Right lobe of liver (tissue), 6 donors: ENCODE results near the gene TEK. TPM values are rescaled to one million over a fixed set of nuclear protein-coding genes. Genes with fewer than 3 reads are reported as not detected.

Source experiments
- ATAC-seq, 4 donors: fragments of 200-7000 bp; cut with Tn5 transposase; one replicate each; pipeline ENCODE4 v1.9.1; 2020; ENCODE audit warnings: mild to moderate bottlenecking in 4 of 4, moderate library complexity in 4 of 4
- DNase-seq, 3 donors: peaks; one replicate each; pipeline ENCODE4 v3.0.0-alpha.2; 2020
- H3K27ac ChIP-seq, 3 donors: fragments of 200-600 bp; one replicate each; pipeline ENCODE4 v1.8.0; 2022
- H3K27me3 ChIP-seq, 2 donors: fragments of 200-600 bp; one replicate each; pipeline ENCODE4 v1.8.0; 2022
- H3K36me3 ChIP-seq, 4 donors: fragments of 200-600 bp; sonication (generic) in 1 of 4; one replicate each; pipeline versions ENCODE4 v1.5.1 to v1.8.0; 2017 to 2022; ENCODE audit warnings: control low read depth in 1 of 4
- H3K4me1 ChIP-seq, 4 donors: fragments of 200-600 bp; sonication (generic) in 1 of 4; one replicate each; pipeline versions ENCODE4 v1.5.1 to v1.8.0; 2017 to 2022; ENCODE audit warnings: control low read depth in 1 of 4
- H3K4me3 ChIP-seq, 3 donors: fragments of 200-600 bp; one replicate each; pipeline ENCODE4 v1.8.0; 2022
- H3K9me3 ChIP-seq, 4 donors: fragments of 200-600 bp; sonication (generic) in 1 of 4; one replicate each; pipeline versions ENCODE4 v1.5.1 to v1.8.0; 2017 to 2022; ENCODE audit warnings: control low read depth in 1 of 4
- POLR2A ChIP-seq: fragments of 450-650 bp; IDR thresholded peaks from one replicate; pipeline ENCODE4 v1.6.1; 2017; ENCODE audit warnings: antibody characterized with exemption, mild to moderate bottlenecking
- WGBS: methylation state at CpG from one replicate; pipeline ENCODE4 v1.1.6; 2018; ENCODE audit warnings: low coverage, low lambda C conversion rate; ENCODE audit not compliant: insufficient coverage; ENCODE audit errors: missing lambda C conversion rate; 5-methylcytosine and 5-hydroxymethylcytosine counted together
- intact Hi-C, 2 donors: fragments of 100-400 bp; cut with DNase I; formaldehyde crosslinking; loops; one replicate each; pipeline versions ENCODE4 v1.11.2 to v1.14.1; 2022
- total RNA-seq, 6 experiments: library from RNA; depleted of rRNA in 2 of 6; stranded (reverse); fragments of >200 nt in 2 of 6; fragmentation: NEBNext Ultra II Directional in 3 of 6; extraction: Animal tissue kit (Norgen Biotek cat#: 25700) in 3 of 6; gene quantifications; one replicate each; pipeline versions ENCODE4 v1.1.0 to v1.2.4, GENCODE V29; 2016 to 2023
- TF ChIP-seq, protein P1 (sequence below), 4 donors: fragments of 200-600 bp in 3 of 4; fragments of 450-650 bp in 1 of 4; IDR thresholded peaks; one replicate each; pipeline versions ENCODE4 v1.5.1 to v1.8.0; 2016 to 2022; ENCODE audit warnings: antibody characterized with exemption in 4 of 4, mild to moderate bottlenecking in 2 of 4
- donor health status: DM: no; HTN: yes; CAD: no.
- donor health status: DM: no; HTN: no; CAD: no.
- donor health status: DM: no; HTN: no; CAD: no.
- donor health status: DM: no; HTN: yes; CAD: no.
- donor health status: DM: no; HTN: yes; CAD: no.

Gene TEK
- total RNA-seq, 6 experiments from 2014 or later, result 4.0 to 6.9 (median 6.1) TPM

- intact Hi-C loops, result no loop called here
- no peak overlapping the region for H3K4me3 ChIP-seq
- TF ChIP-seq, protein P1, sequence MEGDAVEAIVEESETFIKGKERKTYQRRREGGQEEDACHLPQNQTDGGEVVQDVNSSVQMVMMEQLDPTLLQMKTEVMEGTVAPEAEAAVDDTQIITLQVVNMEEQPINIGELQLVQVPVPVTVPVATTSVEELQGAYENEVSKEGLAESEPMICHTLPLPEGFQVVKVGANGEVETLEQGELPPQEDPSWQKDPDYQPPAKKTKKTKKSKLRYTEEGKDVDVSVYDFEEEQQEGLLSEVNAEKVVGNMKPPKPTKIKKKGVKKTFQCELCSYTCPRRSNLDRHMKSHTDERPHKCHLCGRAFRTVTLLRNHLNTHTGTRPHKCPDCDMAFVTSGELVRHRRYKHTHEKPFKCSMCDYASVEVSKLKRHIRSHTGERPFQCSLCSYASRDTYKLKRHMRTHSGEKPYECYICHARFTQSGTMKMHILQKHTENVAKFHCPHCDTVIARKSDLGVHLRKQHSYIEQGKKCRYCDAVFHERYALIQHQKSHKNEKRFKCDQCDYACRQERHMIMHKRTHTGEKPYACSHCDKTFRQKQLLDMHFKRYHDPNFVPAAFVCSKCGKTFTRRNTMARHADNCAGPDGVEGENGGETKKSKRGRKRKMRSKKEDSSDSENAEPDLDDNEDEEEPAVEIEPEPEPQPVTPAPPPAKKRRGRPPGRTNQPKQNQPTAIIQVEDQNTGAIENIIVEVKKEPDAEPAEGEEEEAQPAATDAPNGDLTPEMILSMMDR (IDR thresholded peaks at IDR 0.05), result no peak
- no peak for TF ChIP-seq POLR2A
- no peaks in the 10 kb centered on the region for H3K9me3 ChIP-seq
- no peaks in the 10 kb centered on the region for H3K4me1 ChIP-seq
- ATAC-seq (peak in 1 of 4 donors; percentile 21), DNase-seq (no peak)
- H3K36me3 ChIP-seq, result no peaks in the 10 kb centered on the region
- no peaks in the 10 kb centered on the region for H3K27me3 ChIP-seq
- H3K27ac ChIP-seq, result no peak overlapping the region
- WGBS, result 40% methylated on average over 8 of the region's 8 CpGs
These were observed 42.8 kb downstream of the TEK start for GRCh38 chr9:27151693-27152404.

DNA sequence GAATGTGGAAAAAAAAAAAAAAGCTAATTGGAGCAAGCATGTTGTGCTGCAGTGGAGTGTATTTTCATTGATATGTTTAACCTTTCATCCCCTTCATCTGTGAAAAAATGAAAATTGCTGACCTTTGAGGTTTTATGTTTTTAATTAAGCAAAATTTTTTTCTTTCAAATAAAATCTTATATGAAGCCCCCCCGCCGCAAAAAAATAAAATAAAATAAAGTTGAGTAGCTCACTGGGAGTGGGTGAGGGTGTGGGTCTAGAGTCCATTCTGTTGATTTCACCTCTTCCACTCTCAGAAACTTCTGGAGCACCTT, 43.3 kb downstream of the TEK start:
- Histone ChIP-seq H3K27ac (no peak overlapping the region), H3K4me1 (no peaks in the 10 kb centered on the region), H3K36me3 (no peaks in the 10 kb centered on the region), H3K9me3 (no peaks in the 10 kb centered on the region), H3K4me3 (no peak overlapping the region), H3K27me3 (no peaks in the 10 kb centered on the region)
- intact Hi-C loops, result no loop called here
- 25% methylated on average over 2 of the region's 2 CpGs for WGBS
- ATAC-seq, result no peak
- TF ChIP-seq POLR2A, result no peak
- TF ChIP-seq, protein P1 (IDR thresholded peaks at IDR 0.05), result no peak
- DNase-seq, result no peak

DNA sequence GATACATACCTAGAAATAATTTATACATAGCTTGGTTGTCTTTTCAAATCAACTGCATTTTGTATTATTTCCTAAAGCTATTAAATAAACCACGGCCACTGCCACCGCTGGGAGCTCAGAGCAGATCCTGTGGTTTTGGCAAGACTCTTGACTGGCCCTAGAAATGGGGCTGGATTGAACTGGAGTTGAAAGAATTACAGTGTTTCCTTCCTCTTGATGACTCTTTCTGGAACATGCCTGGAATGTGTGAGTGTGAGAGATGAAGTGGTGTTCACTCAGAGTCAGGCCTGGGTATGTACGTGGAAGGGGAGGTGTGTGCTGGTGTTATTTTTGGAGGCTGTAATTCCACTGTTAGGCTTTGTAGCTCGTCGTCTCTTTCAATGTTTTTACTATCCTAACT, 45.9 kb downstream of the TEK start:
- WGBS, result 31% methylated on average over 5 of the region's 5 CpGs
- Histone ChIP-seq H3K9me3 (no peaks in the 10 kb centered on the region), H3K36me3 (no peaks in the 10 kb centered on the region), H3K4me3 (no peak overlapping the region), H3K27ac (no peak overlapping the region), H3K27me3 (no peaks in the 10 kb centered on the region), H3K4me1 (no peaks in the 10 kb centered on the region)
- TF ChIP-seq, protein P1 (IDR thresholded peaks at IDR 0.05), result no peak
- no peak for TF ChIP-seq POLR2A
- DNase-seq (no peak), ATAC-seq (no peak)
- intact Hi-C loops, result no loop called here

DNA sequence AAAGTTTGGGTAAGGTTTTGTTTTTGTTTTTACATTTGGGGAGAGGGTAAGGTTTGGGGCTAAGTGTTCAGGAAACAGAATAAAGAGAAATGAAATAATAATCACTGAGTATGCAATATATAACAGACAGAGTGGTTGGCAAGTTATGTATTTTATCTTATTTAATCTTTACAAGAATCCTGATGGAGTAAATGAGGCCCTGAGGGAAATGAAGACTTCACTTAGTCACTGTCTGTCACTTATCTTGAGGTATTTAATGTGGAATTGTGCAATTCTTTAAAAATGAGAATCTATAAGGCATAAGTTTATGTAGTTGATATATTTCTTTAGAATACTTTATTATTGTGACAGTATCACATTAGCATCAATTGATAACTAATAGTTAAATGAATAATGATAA, 48.1 kb downstream of the TEK start:
- Histone ChIP-seq H3K4me3 (no peak overlapping the region), H3K4me1 (no peaks in the 10 kb centered on the region), H3K9me3 (no peaks in the 10 kb centered on the region), H3K27me3 (no peaks in the 10 kb centered on the region), H3K36me3 (no peaks in the 10 kb centered on the region), H3K27ac (no peak overlapping the region)
- ATAC-seq, result no peak
- no peak for TF ChIP-seq POLR2A
- TF ChIP-seq, protein P1 (IDR thresholded peaks at IDR 0.05), result no peak
- intact Hi-C loops, result no loop called here
- no peak for DNase-seq

GRCh38 chr9:27157736-27158135, 48.7 kb downstream of the TEK start:
- no peak for ATAC-seq

More at GRCh38 chr9:27157736-27158135, 48.7 kb downstream of the TEK start:
- no peaks in the 10 kb centered on the region for H3K9me3 ChIP-seq
- no peak overlapping the region for H3K27ac ChIP-seq
- TF ChIP-seq, protein P1 (IDR thresholded peaks at IDR 0.05), result no peak
- TF ChIP-seq POLR2A, result no peak
- no peak overlapping the region for H3K4me3 ChIP-seq
- H3K27me3 ChIP-seq, result no peaks in the 10 kb centered on the region
- no peaks in the 10 kb centered on the region for H3K36me3 ChIP-seq
- WGBS, result 75% methylated on average over 4 of the region's 6 CpGs
- intact Hi-C loops, result no loop called here
- no peak for DNase-seq
- no peaks in the 10 kb centered on the region for H3K4me1 ChIP-seq
